HG02885 (cell line): ENCODE measurements around the gene C19orf38.
"Not testable (repeated sequence)": the region's sequence is repeated elsewhere in the genome, so short reads cannot be mapped to it uniquely, and the experiment has no call there.

Experiments
- ATAC-seq: cut with Tn5 transposase; IDR thresholded peaks from one replicate; pipeline ENCODE4 v1.9.1; 2021; ENCODE audit warnings: mild to moderate bottlenecking; ENCODE audit not compliant: unreplicated experiment, poor library complexity

Gene C19orf38

GRCh38 chr19:10839114-10840050 lies 8.8 kb upstream of the C19orf38 start:
- ATAC-seq, result no peak

GRCh38 chr19:10842788-10843187 lies 5.4 kb upstream of the C19orf38 start:
- ATAC-seq, result no peak

- ATAC-seq, result no peak
Measured at GRCh38 chr19:10846500-10847202, 1.6 kb upstream of the C19orf38 start.

- ATAC-seq, result no peak
Measured at GRCh38 chr19:10850631-10851030, 2.4 kb downstream of the C19orf38 start.

- ATAC-seq, result no peak
Measured at GRCh38 chr19:10852098-10852800, 4.0 kb downstream of the C19orf38 start.

GRCh38 chr19:10852941-10853340 lies 4.7 kb downstream of the C19orf38 start:
- no peak for ATAC-seq

- no peak for ATAC-seq
Measured at GRCh38 chr19:10854350-10855089, 6.3 kb downstream of the C19orf38 start.

GRCh38 chr19:10855879-10856522 lies 7.8 kb downstream of the C19orf38 start:
- ATAC-seq, result no peak

GRCh38 chr19:10856899-10857298 lies 8.7 kb downstream of the C19orf38 start:
- ATAC-seq, result not testable (repeated sequence)

GRCh38 chr19:10858204-10858828 lies 10.1 kb downstream of the C19orf38 start:
- no peak for ATAC-seq

GRCh38 chr19:10861103-10861651 lies 13.0 kb downstream of the C19orf38 start:
- no peak for ATAC-seq

GRCh38 chr19:10862561-10863106 lies 14.4 kb downstream of the C19orf38 start:
- ATAC-seq, result no peak

- ATAC-seq, result no peak
Measured at GRCh38 chr19:10863107-10863717, 15.0 kb downstream of the C19orf38 start.

GRCh38 chr19:10864538-10864899 lies 16.3 kb downstream of the C19orf38 start:
- ATAC-seq, result peak; percentile 45

GRCh38 chr19:10866495-10866894 lies 18.3 kb downstream of the C19orf38 start:
- no peak for ATAC-seq

- no peak for ATAC-seq
Measured at GRCh38 chr19:10868872-10869547, 20.8 kb downstream of the C19orf38 start.

GRCh38 chr19:10869872-10870311 lies 21.7 kb downstream of the C19orf38 start:
- not testable (repeated sequence) for ATAC-seq

GRCh38 chr19:10870501-10870954 lies 22.3 kb downstream of the C19orf38 start:
- ATAC-seq, result no peak
